Glutamatergic neuron (in vitro differentiated cells): ENCODE measurements around the gene THAP7. TPM values are rescaled to one million over a fixed set of nuclear protein-coding genes. Genes with fewer than 3 reads are reported as not detected.
"Not testable (repeated sequence)": the region's sequence is repeated elsewhere in the genome, so short reads cannot be mapped to it uniquely, and the experiment has no call there.

ENCODE experiments used
- DNase-seq: peaks from one replicate; pipeline ENCODE4 v3.0.0; 2022
- H3K27ac Mint-ChIP-seq: one replicate; pipeline ENCODE4 v1.8.0; 2020; ENCODE audit warnings: mild to moderate bottlenecking, mixed read lengths, inconsistent platforms; ENCODE audit not compliant: unreplicated experiment
- H3K27me3 Mint-ChIP-seq: one replicate; pipeline ENCODE4 v1.8.0; 2020; ENCODE audit warnings: mild to moderate bottlenecking, moderate library complexity, mixed read lengths, inconsistent platforms; ENCODE audit not compliant: unreplicated experiment
- H3K36me3 Mint-ChIP-seq: one replicate; pipeline ENCODE4 v1.8.0; 2020; ENCODE audit warnings: mild to moderate bottlenecking, mixed read lengths, inconsistent platforms; ENCODE audit not compliant: unreplicated experiment
- H3K4me1 Mint-ChIP-seq: one replicate; pipeline ENCODE4 v1.8.0; 2020; ENCODE audit warnings: mild to moderate bottlenecking, low read depth, mixed read lengths, inconsistent platforms; ENCODE audit not compliant: unreplicated experiment
- H3K4me3 Mint-ChIP-seq: one replicate; pipeline ENCODE4 v1.8.0; 2020; ENCODE audit warnings: mild to moderate bottlenecking, mixed read lengths, inconsistent platforms; ENCODE audit not compliant: unreplicated experiment
- H3K9me3 Mint-ChIP-seq: one replicate; pipeline ENCODE4 v1.8.0; 2020; ENCODE audit warnings: mild to moderate bottlenecking, moderate library complexity, mixed read lengths, inconsistent platforms; ENCODE audit not compliant: unreplicated experiment
- total RNA-seq: library from RNA; stranded (reverse); fragmentation: NEBNext Ultra II Directional; extraction: Animal tissue kit (Norgen Biotek cat#: 25700); gene quantifications from one replicate; pipeline ENCODE4 v1.2.1, GENCODE V29; 2021; ENCODE audit not compliant: unreplicated experiment
- TF ChIP-seq, protein P1 (sequence below): fragments of 200-600 bp; sonication (generic); IDR thresholded peaks from one replicate; pipeline ENCODE4 v1.5.0; 2021; ENCODE audit not compliant: partially characterized antibody, unreplicated experiment

Gene THAP7
- total RNA-seq, 1 donor from 2014 or later, result 17.8 TPM

DNA sequence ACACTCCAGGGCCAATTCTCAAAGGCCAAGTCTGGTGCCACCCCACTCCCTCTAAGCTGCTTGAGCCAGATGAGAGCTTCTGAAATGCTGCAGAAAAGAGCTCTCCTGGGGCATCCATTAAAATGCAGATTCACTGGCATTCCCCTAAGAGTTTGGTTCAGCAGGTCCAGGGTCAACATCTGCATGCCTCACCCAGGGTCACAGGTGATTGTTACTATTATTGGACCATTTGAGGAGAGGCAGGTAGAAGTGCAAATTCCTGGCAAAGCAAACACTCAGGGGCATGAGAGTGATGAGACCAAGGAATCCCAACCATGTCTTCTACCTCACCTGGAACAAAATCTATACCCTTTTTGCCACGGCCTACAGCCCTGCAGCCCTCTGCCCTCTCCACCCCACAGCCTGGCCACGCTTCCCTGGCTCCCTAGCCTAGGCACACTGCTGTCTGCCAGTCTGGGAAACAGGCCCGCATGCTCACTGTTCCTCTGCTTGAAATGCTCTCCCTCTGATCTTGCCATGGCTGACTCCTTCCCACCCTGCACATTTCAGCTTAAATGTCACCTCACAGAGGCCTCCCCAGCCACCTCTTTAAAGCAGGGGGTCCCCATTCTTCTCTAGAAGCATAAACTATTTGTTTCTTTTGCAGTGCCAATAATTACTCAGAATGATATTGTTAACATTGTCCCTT lies 8.7 kb upstream of the THAP7 start:
- peaks cover 18% of the 10 kb centered on the region for H3K27me3 Mint-ChIP-seq
- H3K4me1 Mint-ChIP-seq, result peaks cover 21% of the 10 kb centered on the region
- no peaks in the 10 kb centered on the region for H3K36me3 Mint-ChIP-seq
- H3K9me3 Mint-ChIP-seq, result peaks cover 7% of the 10 kb centered on the region
- H3K4me3 Mint-ChIP-seq, result peak overlapping the region; percentile 57
- no peak overlapping the region for H3K27ac Mint-ChIP-seq
- DNase-seq, result no peak
- TF ChIP-seq, protein P1, sequence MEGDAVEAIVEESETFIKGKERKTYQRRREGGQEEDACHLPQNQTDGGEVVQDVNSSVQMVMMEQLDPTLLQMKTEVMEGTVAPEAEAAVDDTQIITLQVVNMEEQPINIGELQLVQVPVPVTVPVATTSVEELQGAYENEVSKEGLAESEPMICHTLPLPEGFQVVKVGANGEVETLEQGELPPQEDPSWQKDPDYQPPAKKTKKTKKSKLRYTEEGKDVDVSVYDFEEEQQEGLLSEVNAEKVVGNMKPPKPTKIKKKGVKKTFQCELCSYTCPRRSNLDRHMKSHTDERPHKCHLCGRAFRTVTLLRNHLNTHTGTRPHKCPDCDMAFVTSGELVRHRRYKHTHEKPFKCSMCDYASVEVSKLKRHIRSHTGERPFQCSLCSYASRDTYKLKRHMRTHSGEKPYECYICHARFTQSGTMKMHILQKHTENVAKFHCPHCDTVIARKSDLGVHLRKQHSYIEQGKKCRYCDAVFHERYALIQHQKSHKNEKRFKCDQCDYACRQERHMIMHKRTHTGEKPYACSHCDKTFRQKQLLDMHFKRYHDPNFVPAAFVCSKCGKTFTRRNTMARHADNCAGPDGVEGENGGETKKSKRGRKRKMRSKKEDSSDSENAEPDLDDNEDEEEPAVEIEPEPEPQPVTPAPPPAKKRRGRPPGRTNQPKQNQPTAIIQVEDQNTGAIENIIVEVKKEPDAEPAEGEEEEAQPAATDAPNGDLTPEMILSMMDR, result no peak

DNA sequence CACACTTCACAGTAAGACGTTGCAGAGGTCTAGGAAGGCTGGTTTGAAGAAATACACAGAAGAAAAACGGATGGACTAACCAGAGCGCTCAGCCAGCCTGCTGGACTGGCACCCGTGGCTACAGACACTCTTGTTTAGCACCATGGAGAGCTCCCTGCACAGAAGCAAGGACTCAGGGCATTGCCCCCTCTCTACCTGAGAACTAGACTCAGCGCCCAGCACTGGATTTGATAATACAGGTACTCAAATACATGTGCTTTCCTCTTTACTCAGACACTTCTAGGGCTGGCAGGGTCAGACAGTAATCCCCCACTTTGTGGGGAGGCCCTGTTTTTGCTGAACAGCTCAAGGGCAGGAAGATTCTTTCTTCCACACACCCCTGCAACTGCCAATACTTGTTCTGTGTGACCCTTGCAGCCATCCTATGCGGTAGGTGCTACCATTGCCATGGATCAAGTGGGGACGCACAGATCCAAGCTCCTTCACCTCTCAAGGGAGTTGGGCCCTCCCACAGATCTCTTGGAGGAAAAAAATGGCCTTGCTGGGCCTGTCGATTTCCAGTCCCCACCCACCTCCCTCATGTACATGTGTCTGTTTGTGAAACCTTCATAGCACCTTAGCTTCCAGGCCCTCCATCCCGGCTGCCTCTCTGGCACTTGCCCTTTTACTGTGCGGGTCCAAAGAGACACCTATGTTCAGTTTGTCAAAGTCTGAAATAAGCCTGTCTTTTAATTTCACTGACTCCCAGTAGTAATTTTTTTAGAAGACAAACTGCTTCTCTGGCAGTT lies 7.9 kb upstream of the THAP7 start:
- Mint-ChIP-seq H3K27ac (no peak overlapping the region), H3K27me3 (peaks cover 12% of the 10 kb centered on the region), H3K4me3 (no peak overlapping the region), H3K4me1 (peaks cover 15% of the 10 kb centered on the region), H3K9me3 (peaks cover 7% of the 10 kb centered on the region), H3K36me3 (no peaks in the 10 kb centered on the region)
- TF ChIP-seq, protein P1, result no peak
- DNase-seq, result no peak

DNA sequence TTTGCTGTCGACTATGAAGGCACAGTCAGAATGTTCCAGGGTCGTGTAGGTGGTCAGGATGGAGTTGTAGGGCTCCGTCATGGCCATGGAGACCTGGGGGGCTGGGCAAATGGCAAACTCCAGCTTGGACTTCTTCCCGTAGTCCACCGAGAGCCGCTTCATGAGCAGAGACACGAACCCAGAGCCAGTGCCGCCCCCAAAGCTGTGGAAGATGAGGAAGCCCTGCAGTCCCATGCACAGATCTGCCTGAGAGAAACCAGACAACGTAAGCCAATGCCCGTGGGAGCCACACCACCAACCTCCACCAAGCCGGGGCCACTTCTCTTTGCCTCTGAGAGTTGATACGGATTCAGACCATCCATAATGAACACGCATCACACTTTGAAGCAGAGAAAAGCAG lies 7.3 kb upstream of the THAP7 start:
- H3K4me1 Mint-ChIP-seq, result peaks cover 12% of the 10 kb centered on the region
- not testable (repeated sequence) for H3K4me3 Mint-ChIP-seq, H3K36me3 Mint-ChIP-seq, H3K9me3 Mint-ChIP-seq, H3K27ac Mint-ChIP-seq, DNase-seq, H3K27me3 Mint-ChIP-seq

DNA sequence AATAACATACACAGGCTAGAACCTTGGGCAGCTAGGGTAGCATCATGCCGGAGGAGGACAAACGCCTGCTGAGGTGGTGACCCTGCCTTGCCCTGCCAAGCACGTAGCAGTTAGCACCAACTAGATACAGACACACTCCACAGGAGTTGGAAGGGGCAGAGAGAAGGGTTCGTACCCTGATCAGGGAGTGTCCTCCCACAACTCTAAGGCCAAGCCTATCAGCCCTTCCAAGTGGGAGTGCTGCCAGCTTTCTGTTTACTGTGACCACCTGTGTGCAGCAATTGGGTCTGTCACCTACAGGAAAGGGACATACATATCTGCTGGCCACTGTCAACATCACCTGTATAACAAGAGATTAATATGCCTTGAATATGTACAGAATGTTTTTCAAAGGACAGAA lies 1.9 kb upstream of the THAP7 start:
- H3K4me1 Mint-ChIP-seq, result peaks cover 1% of the 10 kb centered on the region
- H3K36me3 Mint-ChIP-seq, result no peaks in the 10 kb centered on the region
- H3K27ac Mint-ChIP-seq, result no peak overlapping the region
- TF ChIP-seq, protein P1, result no peak
- H3K9me3 Mint-ChIP-seq, result peaks cover 14% of the 10 kb centered on the region
- H3K27me3 Mint-ChIP-seq, result peaks cover 3% of the 10 kb centered on the region
- no peak for DNase-seq
- H3K4me3 Mint-ChIP-seq, result peak overlapping the region; percentile 99

DNA sequence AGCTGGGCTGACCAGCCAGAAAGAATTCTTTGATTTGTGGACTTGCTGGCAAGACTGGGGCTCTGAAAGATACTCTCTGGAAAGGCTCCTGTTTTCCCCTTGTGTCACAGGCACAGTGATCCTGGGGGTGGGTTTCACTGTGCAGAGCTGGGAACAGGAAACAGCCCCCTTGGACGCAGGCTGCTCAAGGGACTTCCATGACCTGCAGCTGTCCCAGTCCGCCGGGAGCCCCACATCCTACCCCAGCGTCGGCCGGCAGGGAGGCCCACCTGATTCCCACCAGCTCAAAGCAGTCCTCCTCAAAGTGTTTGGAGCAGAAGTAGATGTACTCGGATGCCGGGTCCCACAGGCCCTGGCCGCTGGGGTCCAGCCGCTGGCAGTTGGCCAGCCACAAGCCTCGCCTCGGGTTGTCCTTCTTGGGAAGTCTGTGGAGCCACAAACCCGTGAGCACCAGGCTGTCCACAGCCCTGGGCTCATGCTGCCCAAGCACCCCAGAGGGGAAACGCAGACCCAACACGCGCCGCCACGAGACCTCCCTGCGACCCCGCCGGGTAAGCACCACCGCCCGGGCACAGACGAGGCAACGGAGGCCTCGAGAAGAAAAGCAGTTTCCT lies 824 bp downstream of the THAP7 start:
- Mint-ChIP-seq H3K27me3 (peaks cover 3% of the 10 kb centered on the region), H3K36me3 (no peaks in the 10 kb centered on the region), H3K4me3 (peak overlapping the region; percentile 99), H3K9me3 (peaks cover 14% of the 10 kb centered on the region), H3K4me1 (peaks cover 1% of the 10 kb centered on the region), H3K27ac (peak overlapping the region; percentile 96)
- TF ChIP-seq, protein P1, result no peak
- DNase-seq, result no peak
